NCI-H1417 (cell line): Measurements from ENCODE around the gene RECQL5.
"Not testable (repeated sequence)": the region's sequence is repeated elsewhere in the genome, so short reads cannot be mapped to it uniquely, and the experiment has no call there.

Experiments
- DNase-seq, 3 experiments: peaks; one replicate each; lab custom pipeline; 2025; lab: John Stamatoyannopoulos, UW

The RECQL5 gene

DNA sequence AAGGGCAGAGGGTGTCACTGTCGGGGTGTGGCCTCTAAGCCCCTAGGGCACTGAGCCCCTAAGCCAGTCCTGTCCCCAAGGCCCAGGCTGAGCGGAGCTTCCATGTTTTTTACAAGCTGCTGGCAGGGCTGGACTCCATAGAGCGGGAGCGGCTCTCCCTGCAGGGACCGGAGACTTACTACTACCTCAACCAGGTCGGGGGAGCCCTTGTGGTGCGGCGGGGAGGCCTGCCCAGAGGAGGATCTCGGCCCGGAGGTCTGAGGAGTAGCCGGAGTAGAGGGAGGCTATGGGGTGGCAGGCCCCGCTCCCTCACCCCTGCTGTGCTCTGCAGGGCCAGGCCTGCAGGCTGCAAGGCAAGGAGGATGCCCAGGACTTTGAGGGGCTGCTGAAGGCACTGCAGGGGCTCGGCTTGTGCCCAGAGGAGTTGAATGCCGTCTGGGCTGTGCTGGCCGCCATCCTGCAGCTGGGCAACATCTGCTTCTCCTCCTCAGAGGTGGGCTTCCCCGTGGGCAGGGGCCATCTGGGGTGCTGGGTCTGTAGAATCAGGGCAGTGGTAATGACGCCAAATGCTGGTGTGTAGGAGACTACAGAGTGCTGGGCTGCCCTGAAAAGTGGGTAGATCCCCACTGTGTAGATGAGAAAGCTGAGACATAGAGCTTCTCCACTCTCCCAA is 74.5 kb downstream of the RECQL5 start:
- DNase-seq, result no peak

DNA sequence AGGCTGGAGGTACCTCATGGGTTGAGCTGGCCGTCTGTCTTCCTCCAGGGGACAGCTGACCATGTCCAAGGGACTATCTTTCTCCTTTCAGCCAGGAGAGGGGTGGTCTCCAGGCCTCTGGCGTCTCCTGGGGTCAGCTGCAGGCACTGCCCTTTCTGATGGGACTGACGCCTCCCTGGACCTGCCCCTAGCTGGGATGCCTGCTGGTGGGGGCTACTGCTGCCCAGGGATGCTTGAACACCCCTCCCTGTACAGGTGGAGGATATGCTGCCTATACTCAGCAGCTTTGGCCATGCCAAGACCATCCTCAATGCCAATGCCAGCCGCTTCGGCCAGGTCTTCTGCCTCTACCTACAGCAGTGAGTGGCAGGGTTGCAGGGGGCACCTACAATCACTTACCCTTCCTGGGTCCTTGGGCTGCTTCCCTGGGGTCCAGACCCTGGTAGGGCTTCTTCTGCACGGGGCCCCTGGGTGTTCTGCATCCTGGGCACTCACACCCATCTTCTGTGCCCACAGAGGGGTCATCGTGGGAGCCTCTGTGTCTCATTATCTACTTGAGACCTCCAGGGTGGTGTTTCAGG is 75.1 kb downstream of the RECQL5 start:
- DNase-seq, result no peak

DNA sequence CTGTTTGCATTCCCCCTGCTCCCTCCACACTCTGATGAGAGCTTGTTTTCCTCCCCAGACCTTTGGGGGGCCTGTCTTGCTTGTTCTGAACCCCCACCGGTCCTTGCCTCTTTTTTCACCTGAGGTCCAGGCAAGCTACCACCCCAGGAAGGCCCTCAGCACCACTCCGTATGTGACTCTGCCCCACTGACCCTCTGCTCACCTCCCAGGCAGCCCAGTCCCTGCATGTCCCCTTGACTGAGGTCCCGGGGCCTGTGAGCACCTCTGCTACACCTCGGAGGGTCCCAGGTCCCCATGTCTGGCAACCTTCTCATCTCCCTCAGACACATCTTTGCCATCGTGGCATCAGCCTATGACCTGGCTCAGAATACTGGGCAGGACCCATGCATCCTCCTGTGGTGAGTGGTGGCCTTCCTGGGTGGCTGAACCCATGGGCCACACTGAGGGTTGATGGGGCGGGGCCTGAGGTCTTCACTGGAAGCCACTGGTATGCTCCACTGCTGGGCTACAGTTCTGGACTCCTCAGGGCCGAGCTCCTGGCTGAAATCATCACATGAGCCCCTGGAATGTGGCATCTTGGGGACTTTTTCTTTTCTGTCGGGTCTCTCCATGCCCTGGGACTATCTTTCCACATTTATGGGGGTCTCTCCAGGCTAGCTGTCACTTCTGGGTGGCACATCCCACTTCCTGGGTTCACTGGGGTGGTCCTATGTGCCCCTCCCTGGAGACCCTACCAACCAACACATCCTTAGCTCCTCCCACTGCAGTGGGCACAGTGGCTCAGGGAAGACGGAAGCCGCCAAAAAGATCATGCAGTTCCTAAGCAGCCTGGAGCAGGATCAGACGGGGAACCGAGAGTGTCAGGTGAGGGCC is 75.9 kb downstream of the RECQL5 start:
- DNase-seq, result no peak

DNA sequence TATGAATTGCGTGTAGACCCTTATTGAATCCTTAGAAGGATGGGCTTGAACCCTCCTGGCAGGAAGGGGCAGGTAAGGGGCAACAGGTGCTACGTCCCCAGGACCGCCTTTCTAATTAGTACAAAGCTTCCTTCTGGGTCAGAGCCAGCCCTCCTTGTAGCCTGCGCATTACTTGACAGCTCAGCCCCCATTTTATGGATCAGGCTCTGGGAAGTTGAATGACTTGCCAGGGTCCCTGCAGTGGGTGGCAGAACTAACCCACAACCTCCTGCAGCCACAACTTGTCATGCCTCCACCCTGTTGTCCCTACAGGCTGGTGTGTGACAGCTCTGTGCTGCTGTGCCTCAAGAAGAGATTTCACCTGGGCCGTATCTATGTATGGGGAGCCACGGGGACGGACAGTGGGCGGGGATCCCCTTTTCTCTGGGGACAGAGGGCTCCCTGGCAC is 76.6 kb downstream of the RECQL5 start:
- DNase-seq, result no peak

DNA sequence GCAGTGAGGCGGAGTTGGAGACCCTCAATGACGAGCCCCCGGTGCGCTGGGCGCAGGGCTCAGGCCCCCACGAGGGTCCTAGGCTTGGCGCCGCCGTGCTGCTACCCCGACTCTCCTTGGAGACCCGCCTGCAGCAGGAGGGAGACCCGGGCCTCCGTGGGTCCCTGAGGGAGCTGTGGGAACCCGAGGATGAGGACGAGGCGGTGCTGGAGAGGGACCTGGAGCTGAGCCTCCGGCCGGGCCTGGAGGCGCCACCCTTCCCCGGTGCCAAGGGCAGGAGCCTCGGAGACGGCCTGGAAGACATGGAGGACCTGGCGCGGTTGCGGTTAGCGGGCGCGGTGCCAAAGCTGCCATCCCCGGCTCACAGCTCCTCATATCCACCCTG is 77.0 kb downstream of the RECQL5 start:
- no peak for DNase-seq

DNA sequence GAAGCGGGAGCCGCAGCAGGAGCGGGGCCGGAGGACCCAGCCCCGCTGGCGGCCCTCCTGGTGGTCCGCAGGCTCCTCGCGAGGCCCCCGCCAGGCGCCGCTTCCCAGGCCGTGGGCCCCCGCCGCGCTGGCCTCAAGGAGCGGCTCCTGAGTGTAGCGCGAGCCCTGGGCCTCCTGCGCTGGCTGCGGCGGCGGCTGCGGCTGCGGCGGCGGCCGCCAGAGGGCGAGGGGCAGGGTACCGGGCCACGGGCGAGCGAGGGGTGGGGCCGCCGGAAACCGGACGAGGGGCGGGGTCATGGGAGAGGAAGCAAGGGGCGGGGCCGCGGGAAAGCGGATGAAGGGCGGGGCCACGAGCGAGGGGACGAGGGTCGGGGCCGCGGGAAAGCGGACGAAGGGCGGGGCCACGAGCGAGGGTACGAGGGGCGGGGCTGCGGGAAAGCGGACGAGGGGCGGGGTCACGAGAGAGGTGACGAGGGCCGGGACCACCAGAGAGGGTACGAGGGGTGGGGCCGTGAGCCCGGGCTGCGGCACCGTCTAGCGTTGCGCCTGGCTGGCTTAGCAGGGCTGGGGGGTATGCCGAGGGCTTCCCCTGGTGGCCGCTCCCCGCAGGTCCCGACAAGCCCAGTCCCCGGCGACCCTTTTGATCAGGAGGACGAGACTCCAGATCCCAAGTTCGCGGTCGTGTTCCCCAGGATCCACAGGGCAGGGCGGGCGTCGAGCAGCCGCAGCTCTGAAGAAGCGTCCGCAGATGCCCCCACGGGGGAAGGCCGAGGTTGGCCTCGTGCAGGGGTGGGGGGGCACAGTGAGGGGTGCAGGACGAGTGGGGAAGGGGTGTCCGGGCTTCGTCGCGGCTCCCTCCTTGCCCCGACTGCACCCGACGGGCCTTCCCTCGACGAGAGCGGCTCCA is 77.7 kb downstream of the RECQL5 start:
- DNase-seq, result peak; percentile 90 to 93 (median 91)

DNA sequence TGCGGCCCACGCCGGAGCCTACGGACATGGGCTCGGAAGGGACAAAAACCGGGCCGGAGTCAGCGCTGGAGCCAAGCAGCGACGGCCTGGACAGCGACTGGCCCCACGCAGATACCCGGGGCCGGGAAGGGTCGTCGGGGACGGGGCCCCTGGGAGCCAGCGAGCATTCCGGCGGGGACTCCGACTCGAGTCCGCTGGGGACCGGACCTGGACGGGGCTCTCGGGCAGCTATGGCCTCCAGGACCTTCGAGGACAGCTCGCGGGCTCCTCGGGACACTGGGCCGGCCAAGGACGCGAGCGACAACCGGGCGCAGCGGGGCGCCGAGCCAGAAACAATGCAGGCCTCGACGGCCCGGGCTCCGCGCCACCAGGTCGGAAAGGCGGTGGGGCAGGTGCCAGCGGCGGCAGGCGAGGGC is 78.3 kb downstream of the RECQL5 start:
- DNase-seq, result peak in 1 of 3 experiments; percentile 77

DNA sequence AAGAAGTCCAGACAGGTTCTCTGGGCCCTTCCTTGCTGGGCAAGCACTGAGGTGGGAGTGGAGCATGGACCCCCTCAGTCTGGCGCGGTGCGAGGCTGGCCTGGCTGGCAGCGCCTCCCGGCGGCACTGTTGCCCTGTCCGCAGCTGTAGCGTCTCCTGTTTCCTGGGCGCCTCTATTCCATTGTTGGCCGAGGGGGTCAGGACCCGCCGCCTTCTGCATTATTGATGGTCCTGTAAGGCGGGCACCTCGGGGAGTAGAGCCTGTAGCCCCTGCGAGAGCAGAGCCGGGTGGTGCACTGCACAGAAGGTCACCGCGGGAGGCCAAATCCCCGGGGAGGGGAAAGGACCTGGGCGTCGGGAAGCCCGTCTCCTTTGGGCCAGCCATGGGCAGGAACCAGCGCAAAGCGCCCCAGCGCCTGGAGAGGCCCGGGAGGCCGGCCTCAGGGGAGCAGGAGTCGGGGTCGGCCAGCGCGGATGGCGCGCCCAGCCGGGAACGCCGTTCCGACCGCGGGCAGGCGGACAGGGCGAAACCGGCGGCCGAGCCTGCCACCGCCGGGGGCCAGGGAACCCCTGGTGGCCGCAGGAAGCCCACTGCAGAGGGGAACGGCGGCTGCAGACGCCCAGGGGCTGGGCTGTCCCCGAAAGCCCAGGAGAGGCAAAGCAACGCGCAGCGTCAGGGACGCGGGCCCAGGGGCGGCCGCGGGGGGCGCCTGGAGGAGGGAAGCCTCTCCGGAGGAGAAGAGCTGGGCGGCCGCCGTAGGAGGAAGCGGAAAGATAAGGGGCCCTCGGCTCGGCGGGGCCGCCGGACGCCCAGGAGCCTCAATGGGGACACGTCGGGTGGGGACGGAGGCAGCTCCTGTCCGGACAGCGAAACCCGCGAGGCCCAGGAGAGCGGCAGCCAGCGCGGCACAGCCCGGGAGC is 79.0 kb downstream of the RECQL5 start, which contains the start of gene MYO15B:
TSS of gene MYO15B (plus strand) at position 126 of the 921 bp plus-strand sequence. CDS start at position 384, 258 bp downstream.
- DNase-seq, result peak in 2 of 3 experiments; percentile 84 to 89

DNA sequence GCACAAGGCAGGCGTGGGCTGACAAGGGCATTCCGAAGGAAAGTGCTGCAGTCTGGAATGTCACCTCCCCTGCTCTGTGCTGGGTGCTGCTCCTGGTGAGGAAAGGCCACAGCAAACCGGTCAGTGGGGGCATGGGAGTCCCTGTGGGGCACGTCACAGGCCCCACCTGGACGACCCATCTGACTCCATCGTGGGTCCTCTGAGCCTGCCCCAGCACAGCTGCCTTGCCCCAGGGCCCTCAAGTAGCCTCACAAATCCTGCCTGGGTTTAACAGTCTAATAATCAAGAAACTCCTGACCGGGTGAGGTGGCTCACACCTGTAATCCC is 82.1 kb downstream of the RECQL5 start:
- no peak for DNase-seq

DNA sequence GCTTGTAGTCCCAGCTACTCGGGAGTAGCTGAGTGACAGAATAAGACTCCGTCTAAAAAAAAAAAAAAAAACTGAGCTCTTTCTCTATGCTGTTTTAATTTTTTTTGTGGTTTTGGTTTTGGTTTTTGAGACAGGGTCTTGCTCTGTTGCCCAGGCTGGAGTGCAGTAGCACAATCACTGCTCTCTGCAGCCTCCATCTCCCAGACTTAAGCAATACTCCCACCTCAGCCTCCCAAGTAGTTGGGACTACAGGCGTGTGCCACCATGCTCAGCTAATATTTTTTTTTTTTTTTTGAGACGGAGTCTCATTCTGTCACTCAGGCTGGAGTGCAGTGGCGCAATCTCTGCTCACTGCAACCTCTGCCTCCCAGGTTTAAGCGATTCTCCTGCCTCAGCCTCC is 83.8 kb downstream of the RECQL5 start:
- not testable (repeated sequence) for DNase-seq

DNA sequence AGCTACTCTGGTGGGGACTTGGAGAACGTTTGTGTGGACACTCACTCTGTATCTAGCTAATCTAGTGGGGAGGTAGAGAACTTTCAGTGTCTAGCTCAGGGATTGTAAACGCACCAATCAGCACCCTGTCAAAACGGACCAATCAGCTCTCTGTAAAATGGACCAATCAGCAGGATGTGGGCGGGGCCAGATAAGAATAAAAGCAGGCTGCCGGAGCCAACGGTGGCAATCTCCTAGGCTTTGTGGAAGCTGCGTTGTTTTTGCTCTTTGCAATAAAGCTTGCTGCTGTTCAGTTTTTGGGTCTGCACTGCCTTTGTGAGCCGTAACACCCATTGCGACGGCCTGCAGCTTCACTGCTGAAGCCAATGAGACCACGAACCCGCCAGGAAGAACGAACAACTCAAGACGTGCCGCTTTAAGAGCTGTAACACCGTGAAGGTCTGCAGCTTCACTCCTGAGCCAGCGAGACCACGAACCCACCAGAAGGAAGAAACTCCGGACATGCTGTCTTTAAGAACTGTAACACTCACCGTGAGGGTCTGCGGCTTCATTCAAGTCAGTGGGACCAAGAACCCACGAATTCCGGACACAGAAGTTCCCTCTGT is 85.7 kb downstream of the RECQL5 start:
- not testable (repeated sequence) for DNase-seq
